WI38 (cell line): ENCODE data around the gene TREH.
"Not testable (repeated sequence)": the region's sequence is repeated elsewhere in the genome, so short reads cannot be mapped to it uniquely, and the experiment has no call there.

Source experiments
- H3K4me3 ChIP-seq: 2 replicates; pipeline ENCODE4 v1.5.1; 2011; ENCODE audit warnings: low read depth, mild to moderate bottlenecking, control low read depth, low read length
- TF ChIP-seq, protein P1 (sequence below): IDR thresholded peaks from 2 replicates; pipeline ENCODE4 v1.5.1; 2012; ENCODE audit warnings: low read depth, mild to moderate bottlenecking, control low read depth, low read length

The TREH gene

DNA sequence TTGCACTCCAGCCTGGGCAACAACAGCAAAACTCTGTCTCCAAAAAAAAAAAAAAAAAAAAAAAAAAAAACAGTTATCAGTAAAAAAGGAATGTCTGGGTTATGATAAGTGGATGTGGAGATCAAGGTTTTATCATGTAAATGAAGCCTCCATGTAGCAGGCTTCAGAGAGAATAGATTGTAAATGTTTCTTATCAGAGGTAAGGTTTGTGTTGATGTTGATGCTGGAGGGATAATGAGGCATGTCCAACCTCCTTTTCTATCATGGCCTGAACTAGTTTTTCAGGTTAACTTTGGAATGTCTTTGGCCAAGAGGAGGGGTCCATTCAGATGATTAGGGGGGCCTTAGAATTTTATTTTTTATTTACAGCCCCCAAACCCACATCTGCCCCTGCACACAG lies 35.4 kb upstream of the TREH start:
- TF ChIP-seq, protein P1, sequence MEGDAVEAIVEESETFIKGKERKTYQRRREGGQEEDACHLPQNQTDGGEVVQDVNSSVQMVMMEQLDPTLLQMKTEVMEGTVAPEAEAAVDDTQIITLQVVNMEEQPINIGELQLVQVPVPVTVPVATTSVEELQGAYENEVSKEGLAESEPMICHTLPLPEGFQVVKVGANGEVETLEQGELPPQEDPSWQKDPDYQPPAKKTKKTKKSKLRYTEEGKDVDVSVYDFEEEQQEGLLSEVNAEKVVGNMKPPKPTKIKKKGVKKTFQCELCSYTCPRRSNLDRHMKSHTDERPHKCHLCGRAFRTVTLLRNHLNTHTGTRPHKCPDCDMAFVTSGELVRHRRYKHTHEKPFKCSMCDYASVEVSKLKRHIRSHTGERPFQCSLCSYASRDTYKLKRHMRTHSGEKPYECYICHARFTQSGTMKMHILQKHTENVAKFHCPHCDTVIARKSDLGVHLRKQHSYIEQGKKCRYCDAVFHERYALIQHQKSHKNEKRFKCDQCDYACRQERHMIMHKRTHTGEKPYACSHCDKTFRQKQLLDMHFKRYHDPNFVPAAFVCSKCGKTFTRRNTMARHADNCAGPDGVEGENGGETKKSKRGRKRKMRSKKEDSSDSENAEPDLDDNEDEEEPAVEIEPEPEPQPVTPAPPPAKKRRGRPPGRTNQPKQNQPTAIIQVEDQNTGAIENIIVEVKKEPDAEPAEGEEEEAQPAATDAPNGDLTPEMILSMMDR = no peak
- no peak overlapping the region for H3K4me3 ChIP-seq

DNA sequence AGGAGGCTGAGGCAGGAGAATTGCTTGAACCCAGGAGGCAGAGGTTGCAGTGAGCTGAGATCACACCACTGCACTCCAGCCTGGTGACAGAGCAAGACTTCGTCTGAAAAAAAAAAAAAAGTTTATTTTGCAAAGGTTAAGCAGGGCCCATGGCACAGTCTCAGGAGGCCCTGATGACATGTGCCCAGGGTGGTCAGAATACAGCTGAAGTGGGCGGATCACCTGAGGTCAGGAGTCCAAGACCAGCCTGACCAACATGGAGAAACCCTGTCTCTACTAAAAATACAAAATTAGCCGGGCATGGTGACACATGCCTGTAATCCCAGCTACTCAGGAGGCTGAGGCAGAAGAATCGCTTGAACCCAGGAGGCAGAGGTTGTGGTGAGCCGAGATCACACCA lies 35.0 kb upstream of the TREH start:
- not testable (repeated sequence) for H3K4me3 ChIP-seq

DNA sequence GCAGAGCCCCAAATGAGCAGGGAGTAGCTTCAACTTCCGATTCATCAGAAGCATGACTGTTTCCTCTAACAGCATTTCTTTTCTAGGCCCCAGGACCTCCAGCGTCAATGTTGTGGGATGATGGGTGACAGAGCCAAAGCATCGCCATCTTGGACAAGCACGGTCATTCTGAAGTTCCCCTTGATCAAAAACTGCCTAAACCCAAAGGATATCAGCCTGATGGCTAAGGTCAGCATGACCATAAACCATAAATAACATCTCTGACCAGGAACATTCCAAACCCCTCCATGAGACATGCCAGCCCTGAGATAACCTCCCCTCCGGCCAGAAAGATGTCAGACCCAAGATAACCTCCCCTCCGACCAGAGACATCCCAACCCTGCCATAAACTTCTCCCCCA lies 28.8 kb upstream of the TREH start:
- TF ChIP-seq, protein P1 = no peak
- no peak overlapping the region for H3K4me3 ChIP-seq

DNA sequence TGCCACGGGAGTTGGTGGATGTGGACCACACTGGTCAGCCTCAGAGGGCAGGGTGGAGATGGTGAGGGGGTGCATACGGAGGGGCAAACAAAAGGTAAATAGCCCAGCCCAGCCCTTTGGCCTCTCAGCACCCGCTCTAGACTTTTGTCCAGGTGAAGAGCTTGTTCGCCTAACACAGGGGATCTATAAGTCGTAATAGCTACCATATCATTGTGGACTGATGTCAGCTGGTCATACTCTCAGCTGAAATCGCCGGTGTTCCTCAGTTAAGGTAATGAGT lies 27.0 kb upstream of the TREH start:
- no peak overlapping the region for H3K4me3 ChIP-seq
- TF ChIP-seq, protein P1 = no peak

DNA sequence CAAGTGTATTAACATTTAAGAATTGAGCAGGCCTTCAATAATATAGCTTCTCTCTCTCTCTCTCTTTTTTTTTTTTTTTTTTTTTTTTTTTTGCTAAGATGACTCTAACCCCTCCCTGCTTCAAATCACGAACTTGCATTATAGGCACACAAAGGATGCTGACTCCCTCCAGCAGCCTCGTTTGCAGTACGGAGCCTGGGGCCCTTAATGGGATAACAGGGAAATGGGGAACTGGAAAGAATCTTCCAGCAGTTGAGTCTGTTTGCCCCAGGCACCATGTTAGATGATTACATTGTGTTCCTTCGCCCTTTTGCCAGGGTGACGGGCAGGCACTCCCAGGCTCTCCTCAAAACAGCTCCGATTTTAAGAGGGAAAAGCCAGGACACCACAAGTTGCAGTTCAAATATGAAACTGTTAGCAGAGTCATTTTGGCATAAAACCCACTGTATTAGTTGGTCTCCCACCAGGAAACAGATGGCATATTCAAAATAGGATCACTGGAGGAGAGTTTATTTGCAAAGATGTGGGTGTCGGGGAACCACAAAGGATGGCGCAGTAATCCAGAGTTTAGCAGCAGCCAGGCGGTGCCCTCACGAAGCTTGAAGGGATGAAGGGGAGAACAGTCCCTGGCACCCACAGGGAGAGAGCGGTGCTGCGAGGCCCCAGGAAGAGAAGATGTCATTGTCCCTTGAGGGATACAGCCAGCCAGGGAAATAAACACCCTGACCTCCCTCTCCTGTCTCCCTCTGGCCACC lies 26.5 kb upstream of the TREH start:
- no peak overlapping the region for H3K4me3 ChIP-seq
- TF ChIP-seq, protein P1 = no peak

DNA sequence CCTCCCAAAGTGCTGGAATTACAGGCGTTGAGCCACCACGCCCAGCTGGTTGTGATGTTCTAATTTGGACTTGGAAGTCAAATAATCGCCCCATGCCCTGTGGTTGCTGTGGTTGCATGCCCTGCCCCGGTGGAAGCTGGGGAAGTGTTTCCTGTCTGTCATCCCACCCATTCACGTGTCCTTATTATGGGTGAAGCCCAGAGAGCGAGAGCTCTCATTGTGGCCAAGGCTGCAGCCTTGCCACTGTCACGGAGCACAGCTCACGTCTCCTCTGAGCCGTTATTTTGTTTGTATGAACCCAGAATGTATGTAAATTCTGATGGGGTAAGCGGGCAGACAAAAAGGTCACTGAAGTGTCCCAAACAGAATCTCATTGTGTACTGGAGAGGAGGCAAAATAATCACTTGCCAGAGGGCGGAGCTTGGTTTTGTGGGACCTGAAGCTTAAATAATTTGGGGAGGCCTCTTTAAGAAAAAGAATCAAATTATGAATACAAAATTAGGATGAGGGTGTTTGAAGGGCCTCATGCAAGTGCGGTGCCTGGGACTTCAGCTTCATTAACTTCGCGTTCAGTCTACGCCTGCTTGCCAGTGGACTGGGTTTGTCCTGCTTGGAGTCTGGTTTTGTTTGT lies 25.8 kb upstream of the TREH start:
- TF ChIP-seq, protein P1 = no peak

DNA sequence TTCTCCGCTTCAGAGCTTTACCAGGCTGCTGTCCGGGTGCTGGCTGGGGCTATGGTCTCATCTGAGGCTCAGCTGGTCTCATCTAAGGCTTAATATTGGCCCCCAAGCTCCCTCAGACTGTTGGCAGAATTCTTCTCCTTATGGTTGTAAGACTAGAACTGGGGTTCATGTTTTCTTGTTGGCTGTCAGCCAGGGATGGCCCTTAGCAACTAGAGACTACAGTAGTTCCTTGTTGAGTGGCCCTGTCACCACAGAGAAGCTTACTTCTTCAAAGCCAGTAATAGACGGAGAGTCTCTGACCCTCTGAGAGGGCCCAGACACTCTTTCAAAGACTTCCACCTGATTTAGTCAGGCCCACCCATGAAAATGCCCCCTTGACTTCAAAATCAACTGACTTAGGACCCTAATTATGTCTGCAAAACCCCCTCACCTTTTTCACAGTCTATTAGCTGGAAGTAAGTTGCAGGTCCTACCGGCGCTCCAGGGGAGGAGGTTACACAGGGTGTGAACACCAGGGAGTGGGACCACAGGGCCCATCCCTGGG lies 24.2 kb upstream of the TREH start:
- H3K4me3 ChIP-seq = no peak overlapping the region
- TF ChIP-seq, protein P1 = no peak

More for the DNA sequence above, 25.8 kb upstream of the TREH start:
- no peak overlapping the region for H3K4me3 ChIP-seq
